Thymus (tissue), 11 donors: Measurements from ENCODE around the gene MAP3K5. TPM values are rescaled to one million over a fixed set of nuclear protein-coding genes. Genes with fewer than 3 reads are reported as not detected.
"Not testable (repeated sequence)": the region's sequence is repeated elsewhere in the genome, so short reads cannot be mapped to it uniquely, and the experiment has no call there.

Experiments used
- DNase-seq, 9 donors: peaks; one replicate each; pipeline ENCODE4 v3.0.0-alpha.2; 2013; ENCODE audit warnings: low spot score in 9 of 9, low read depth in 6 of 9, missing footprints in 1 of 9
- H3K27ac ChIP-seq, 2 donors: one replicate each; pipeline ENCODE4 v1.5.1; 2013; ENCODE audit warnings: control low read depth in 1 of 2, low read depth in 1 of 2, low read length in 1 of 2, mild to moderate bottlenecking in 1 of 2, moderate library complexity in 1 of 2
- H3K27me3 ChIP-seq, 2 donors: one replicate each; pipeline ENCODE4 v1.5.1; 2013; ENCODE audit warnings: low read length in 1 of 2; ENCODE audit not compliant: control insufficient read depth in 2 of 2, insufficient read depth in 1 of 2
- H3K36me3 ChIP-seq, 2 donors: one replicate each; pipeline ENCODE4 v1.5.1; 2013; ENCODE audit warnings: low read length in 1 of 2, mild to moderate bottlenecking in 1 of 2, moderate library complexity in 1 of 2; ENCODE audit not compliant: control insufficient read depth in 2 of 2, insufficient read depth in 2 of 2
- H3K4me1 ChIP-seq, 2 donors: one replicate each; pipeline ENCODE4 v1.5.1; 2013; ENCODE audit warnings: low read length in 2 of 2; ENCODE audit not compliant: control insufficient read depth in 2 of 2, insufficient read depth in 2 of 2
- H3K4me3 ChIP-seq, 2 donors: one replicate each; pipeline ENCODE4 v1.5.1; 2013; ENCODE audit warnings: low read length in 2 of 2, control low read depth in 1 of 2, mild to moderate bottlenecking in 1 of 2
- H3K9me3 ChIP-seq, 2 donors: one replicate each; pipeline ENCODE4 v1.5.1; 2013; ENCODE audit warnings: low read length in 1 of 2, mild to moderate bottlenecking in 1 of 2; ENCODE audit not compliant: control insufficient read depth in 2 of 2, insufficient read depth in 1 of 2
- WGBS: extraction: QIAGEN DNeasy Blood & Tissue Kit; methylation state at CpG from one replicate; pipeline ENCODE4 v1.1.7; 2013; 5-methylcytosine and 5-hydroxymethylcytosine counted together
- polyA plus RNA-seq: library from polyadenylated mRNA; stranded (reverse); fragments of 200-250 nt; gene quantifications from one replicate; pipeline ENCODE4 v1.2.3, GENCODE V29; 2013
- total RNA-seq: library from RNA; stranded (reverse); fragments of 120-200 nt; gene quantifications from one replicate; pipeline ENCODE4 v1.2.4, GENCODE V29; 2013
- donor health status: healthy.

Gene MAP3K5
- total and polyA plus RNA-seq, 2 donors, result 7.3 to 23.0 TPM

DNA sequence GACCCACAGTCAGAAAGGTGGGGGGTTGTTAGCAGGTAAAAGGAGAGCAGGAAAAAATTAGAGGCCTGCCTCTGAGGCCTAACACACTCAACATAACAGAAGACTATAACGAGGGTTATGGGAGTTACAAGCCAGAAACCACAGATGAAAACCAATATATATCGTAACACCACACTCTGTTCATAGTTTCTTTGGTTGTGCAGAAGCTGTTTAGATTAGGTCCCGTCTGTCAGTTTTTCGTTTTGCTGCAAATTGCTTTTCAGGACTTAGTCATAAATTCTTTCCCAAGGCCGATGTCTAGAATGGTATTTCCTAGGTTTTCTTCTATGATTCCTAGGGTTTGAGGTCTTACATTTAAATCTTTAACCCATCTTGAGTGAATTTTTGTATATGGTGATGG, 3.7 kb upstream of the MAP3K5 start:
- H3K36me3 ChIP-seq, result no peaks in the 10 kb centered on the region
- H3K4me3 ChIP-seq, result no peak overlapping the region
- WGBS, result 93% methylated on average over 5 of the region's 5 CpGs
- H3K4me1 ChIP-seq, result peaks cover 6 to 14% of the 10 kb centered on the region in 2 donors
- no peak for DNase-seq
- no peak overlapping the region for H3K27ac ChIP-seq
- H3K27me3 ChIP-seq, result peaks cover 0 to 6% of the 10 kb centered on the region in 2 donors
- H3K9me3 ChIP-seq, result no peaks in the 10 kb centered on the region

DNA sequence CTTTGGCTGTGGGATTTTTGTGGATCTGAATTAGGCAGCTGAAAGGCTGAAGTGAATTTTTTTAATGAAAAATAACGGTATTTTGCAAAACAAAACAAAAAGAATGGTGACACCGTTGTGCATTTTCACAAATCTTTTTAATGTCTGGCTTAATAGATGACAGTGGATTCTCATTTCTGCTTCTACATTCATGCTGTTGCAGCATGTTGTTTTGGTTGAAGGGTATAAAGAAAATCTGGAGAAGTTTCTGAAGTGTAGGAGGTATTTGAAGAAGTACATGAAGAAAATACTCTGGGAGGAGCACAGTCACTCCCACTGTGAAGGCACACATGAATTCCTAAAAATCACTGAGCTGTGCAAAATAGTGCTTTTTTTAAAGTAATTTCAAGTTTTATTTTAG, 3.1 kb upstream of the MAP3K5 start:
- Histone ChIP-seq H3K36me3 (no peaks in the 10 kb centered on the region), H3K4me1 (peaks cover 6 to 14% of the 10 kb centered on the region in 2 donors), H3K27ac (no peak overlapping the region), H3K4me3 (no peak overlapping the region), H3K9me3 (no peaks in the 10 kb centered on the region), H3K27me3 (peaks cover 0 to 6% of the 10 kb centered on the region in 2 donors)
- 97% methylated on average over 2 of the region's 2 CpGs for WGBS
- no peak for DNase-seq

DNA sequence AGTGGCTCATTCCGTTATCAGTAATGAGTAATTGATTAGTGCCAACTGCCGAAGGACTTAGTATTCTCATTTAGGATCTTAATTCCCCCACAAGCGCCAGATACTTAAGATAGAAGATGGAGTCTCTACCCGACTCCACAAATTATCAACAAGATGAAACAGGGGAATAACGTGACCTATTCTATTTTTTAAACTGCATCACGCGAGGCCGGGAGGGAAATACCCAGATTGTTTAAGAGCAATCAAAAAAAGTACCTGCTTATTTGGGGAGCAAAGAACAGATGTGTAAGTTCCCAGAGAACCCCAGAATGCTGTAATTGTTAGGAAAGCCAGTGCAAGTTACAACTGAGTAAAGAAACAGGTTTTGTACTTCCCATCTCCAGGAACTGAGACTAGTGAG, 1.1 kb upstream of the MAP3K5 start:
- no peak for DNase-seq
- WGBS, result 58% methylated on average over 8 of the region's 8 CpGs
- Histone ChIP-seq H3K4me3 (peak overlapping the region; percentile 59 to 85), H3K36me3 (no peaks in the 10 kb centered on the region), H3K27ac (peak overlapping the region; percentile 88 to 89), H3K9me3 (no peaks in the 10 kb centered on the region), H3K27me3 (peaks cover 0 to 6% of the 10 kb centered on the region in 2 donors), H3K4me1 (peaks cover 6 to 14% of the 10 kb centered on the region in 2 donors)

DNA sequence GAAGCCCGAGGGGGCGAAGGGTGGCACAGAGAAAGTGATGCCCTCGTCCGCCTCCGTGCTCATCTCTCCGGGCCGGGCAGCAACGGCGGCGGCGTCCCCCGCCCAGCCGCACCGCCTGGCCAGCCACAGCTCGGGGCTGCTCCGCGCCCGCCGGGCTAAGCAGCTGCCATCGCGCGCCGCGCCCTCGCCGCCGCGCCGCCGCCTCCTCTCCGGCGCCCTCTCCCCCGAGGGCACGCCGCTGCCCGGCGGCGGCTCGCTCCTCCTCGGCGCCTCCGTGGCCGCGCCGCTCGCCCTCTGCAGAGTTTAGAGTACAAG, 225 bp downstream of the MAP3K5 start:
- peaks cover 9 to 18% of the 10 kb centered on the region in 2 donors for H3K4me1 ChIP-seq
- no peak for DNase-seq
- no peaks in the 10 kb centered on the region for H3K9me3 ChIP-seq
- WGBS, result 1% methylated on average over 46 of the region's 46 CpGs
- H3K36me3 ChIP-seq, result no peaks in the 10 kb centered on the region
- peak overlapping the region; percentile 59 to 85 for H3K4me3 ChIP-seq
- peaks cover 0 to 6% of the 10 kb centered on the region in 2 donors for H3K27me3 ChIP-seq
- H3K27ac ChIP-seq, result peak overlapping the region; percentile 77 to 88

DNA sequence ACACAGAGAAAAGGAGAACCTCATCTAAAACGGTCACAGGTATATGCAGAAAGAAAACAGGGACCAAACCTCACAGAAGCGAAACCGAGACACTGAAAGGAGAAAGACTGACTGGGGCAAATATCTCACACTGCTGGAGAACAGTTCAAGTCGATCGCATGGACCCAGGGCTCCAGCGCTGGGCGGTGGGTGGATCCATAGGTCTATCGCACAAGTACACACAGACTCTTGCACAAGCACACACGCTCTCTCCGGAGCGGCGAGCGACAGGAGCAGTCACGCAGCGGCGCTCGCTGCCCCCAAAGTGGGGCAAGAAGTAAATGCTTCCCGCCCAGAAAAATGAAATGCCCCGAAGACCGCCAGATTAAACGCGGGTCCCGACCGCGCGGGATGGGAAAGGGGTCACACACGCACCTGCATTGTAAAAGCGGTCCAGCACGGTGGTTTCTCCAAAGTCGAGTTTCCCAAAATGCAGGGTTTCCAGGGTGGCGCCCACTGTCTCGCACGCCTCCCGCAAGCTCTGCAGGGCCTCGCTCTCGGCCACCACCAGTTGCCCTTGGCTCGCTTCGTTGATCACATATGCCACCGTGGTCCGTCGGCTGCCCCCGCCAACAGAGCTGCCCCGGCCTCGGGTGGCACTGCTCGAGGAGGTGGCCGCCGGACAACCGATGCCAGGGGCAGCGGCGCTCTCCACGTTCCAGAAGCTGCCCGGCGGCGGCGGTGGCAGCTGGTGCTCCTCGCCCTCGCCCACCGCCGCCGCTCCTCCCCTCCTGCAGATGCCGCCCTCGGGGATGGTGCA, 782 bp downstream of the MAP3K5 start:
- peaks cover 9 to 18% of the 10 kb centered on the region in 2 donors for H3K4me1 ChIP-seq
- under 1% methylated on average over 62 of the region's 62 CpGs for WGBS
- H3K27ac ChIP-seq, result peak overlapping the region; percentile 77 to 88
- no peaks in the 10 kb centered on the region for H3K36me3 ChIP-seq
- peak overlapping the region; percentile 59 to 85 for H3K4me3 ChIP-seq
- peaks cover 0 to 6% of the 10 kb centered on the region in 2 donors for H3K27me3 ChIP-seq
- no peaks in the 10 kb centered on the region for H3K9me3 ChIP-seq
- peak in 6 of 9 donors; percentile 40 to 73 (median 48) for DNase-seq

DNA sequence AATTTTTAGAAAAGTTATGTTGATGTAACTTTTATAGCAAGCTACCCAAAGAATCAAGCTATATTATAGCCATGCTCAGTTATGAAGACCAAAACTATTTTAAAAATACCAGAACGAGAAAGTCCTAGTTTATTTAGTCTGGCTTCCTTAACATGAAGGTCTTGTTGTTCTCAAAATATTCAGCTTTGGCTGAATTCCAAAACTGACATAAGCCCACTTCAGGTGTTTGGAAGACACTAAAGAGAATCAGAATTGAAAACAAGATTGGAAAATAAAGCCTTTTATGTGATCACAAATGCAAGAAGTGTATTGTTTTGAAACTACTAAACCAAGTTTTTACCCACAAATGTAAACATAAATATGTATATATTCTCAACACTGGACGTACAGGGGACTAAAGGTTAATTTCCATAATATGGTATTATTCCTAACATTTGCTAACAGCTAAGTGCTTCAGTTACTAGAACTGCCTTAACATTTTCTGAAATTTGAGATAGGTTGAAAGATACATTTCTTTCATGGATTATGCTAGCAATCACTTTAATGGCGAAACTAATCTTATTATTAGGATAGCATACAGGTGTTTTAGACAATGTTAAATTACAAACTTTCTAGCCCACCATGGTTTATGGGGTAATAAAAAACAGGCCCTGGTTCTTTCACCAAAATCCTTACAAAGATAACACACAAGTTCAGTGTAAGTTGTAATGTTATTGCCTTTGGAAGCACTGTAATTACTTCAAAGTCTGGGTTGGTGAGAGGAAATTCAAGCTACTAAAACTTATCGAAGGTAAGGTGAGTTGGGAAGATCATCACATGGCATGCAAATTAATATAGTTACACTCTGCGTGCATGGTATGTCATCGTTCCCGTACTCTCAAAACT, 1.6 kb downstream of the MAP3K5 start:
- 27% methylated on average over 7 of the region's 7 CpGs for WGBS
- DNase-seq, result no peak
- Histone ChIP-seq H3K4me3 (peak overlapping the region; percentile 59 to 85), H3K9me3 (no peaks in the 10 kb centered on the region), H3K36me3 (no peaks in the 10 kb centered on the region), H3K27me3 (peaks cover 0 to 6% of the 10 kb centered on the region in 2 donors), H3K4me1 (peaks cover 9 to 19% of the 10 kb centered on the region in 2 donors), H3K27ac (peak overlapping the region in 1 of 2 donors; percentile 77)

DNA sequence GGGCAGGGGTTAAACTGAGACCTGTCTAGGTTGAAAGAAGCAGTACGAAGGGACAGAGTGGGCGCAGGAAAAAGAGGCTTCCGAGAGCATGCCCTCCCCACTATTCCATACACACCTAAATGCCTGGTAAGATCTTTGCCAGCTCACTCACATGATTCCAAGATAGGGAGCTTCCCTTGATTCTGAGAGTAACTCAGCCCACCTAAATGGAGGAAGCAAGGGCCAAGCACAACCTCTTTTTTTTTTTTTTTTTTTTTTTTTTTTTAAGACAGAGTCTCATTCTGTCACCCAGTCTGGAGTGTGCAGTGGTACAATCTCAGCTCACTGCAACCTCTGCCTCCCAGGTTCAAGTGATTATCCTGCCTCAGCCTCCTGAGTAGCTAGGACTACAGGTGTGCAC, 2.8 kb downstream of the MAP3K5 start:
- H3K36me3 ChIP-seq, H3K27me3 ChIP-seq, DNase-seq, H3K9me3 ChIP-seq, H3K27ac ChIP-seq: not testable (repeated sequence)
- Histone ChIP-seq H3K4me1 (peaks cover 14 to 28% of the 10 kb centered on the region in 2 donors), H3K4me3 (peak overlapping the region in 1 of 2 donors; percentile 14)
- 96% methylated on average over 3 of the region's 3 CpGs for WGBS

DNA sequence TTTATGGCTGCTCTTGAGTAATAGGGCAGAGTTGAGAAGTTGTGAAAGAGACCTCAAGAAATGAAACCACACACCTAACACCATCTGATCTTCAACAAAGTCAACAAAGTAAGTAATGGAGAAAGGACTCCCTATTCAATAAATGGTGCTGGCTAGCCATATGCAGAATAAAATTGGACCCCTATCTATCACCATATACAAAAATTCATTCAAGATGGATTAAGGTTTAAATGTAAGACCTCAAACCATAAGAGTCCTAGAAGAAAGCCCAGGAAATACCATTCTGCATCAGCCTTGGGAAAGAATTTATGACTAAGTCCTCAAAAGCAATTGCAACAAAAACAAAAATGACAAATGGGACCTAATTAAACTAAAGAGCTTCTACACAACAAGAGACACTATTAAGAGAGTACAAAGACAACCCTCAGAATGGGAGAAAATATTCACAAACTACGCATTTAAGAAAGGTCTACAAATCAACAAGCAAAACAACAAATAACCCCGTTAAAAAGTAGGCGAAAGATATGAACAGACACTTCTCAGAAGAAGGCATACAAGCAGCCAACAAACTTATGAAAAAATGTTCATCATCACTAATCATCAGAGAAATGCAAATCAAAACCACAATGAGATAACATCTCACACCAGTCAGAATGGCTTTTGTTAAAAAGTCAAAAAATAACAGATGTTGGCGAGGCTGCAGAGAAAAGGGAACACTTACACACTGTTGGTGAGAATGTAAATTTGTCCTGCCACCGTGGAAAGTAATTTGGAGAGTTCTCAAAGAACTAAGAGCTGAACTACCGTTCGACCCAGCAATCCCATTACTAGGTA, 4.0 kb downstream of the MAP3K5 start:
- Histone ChIP-seq H3K36me3 (no peaks in the 10 kb centered on the region), H3K27me3 (peaks cover 0 to 6% of the 10 kb centered on the region in 2 donors), H3K9me3 (no peaks in the 10 kb centered on the region), H3K27ac (no peak overlapping the region), H3K4me3 (no peak overlapping the region), H3K4me1 (peaks cover 23 to 36% of the 10 kb centered on the region in 2 donors)
- DNase-seq, result no peak
- 66% methylated on average over 7 of the region's 7 CpGs for WGBS
